ENCODE data around the gene HEXIM2.
"Not testable (repeated sequence)": the region's sequence is repeated elsewhere in the genome, so short reads cannot be mapped to it uniquely, and the experiment has no call there.

The HEXIM2 gene, protein sequence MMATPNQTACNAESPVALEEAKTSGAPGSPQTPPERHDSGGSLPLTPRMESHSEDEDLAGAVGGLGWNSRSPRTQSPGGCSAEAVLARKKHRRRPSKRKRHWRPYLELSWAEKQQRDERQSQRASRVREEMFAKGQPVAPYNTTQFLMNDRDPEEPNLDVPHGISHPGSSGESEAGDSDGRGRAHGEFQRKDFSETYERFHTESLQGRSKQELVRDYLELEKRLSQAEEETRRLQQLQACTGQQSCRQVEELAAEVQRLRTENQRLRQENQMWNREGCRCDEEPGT

DNA sequence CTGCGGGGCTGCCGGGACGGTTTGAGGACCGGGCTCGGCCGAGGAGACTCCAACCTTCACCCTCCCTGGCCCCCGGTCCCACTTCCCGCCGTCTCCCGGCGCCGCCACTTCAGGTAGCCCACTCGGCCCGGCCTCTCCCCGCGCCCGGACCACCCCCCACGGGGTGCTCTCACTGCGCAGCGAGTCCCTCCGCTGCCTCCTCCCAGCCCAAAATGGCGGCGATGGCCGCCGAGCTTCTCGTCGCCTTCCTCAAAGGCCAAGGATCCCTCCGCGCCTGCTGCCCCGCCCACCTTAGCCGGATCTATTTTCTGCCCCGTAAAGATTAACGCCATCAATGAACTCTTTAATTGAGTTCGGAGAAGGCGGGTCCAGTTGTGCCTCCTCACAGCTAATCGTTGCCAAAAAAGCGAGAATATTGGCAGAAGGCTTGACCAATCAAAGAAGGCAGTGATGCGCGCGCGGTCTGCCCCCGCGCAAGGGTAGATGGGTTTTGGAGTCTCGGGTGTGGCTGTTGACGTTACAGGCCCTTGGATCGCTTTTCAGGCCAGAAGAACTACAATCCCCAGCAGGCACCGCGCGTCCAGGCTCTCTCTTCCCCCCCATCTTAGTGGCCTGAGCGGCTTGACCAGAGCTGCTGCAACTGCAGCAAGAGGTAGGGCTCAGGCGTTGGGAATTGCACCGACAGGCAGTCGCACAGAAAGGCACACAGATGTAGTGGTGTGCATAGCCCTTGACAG, at the start of gene HEXIM2:
Gene HEXIM2 (plus strand): TSS at position 588 of the 737 bp plus-strand sequence. CDS start 919 bp downstream, outside the sequence.
- peak; percentile 99 for DNase-seq

- no peak for DNase-seq
Measured at GRCh38 chr17:45112559-45113423, 48.9 kb upstream of the HEXIM2 start.

DNA sequence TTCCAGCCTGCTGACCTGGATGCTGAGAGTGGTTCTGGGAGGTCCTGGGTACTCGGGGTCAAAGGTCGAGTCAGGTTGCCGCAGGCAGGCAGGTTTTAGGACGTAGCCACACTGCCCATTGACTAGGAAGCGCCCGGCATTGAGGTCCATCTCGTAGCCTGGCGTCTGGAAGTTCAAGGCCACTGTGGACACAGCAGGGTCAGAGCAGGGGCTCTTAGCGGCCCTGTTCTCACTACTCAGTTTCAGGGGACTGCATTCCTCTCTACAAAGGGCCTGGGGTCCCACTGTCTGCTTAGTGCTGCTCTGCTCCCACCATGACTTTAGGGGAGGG, 48.3 kb upstream of the HEXIM2 start:
- no peak for DNase-seq

DNA sequence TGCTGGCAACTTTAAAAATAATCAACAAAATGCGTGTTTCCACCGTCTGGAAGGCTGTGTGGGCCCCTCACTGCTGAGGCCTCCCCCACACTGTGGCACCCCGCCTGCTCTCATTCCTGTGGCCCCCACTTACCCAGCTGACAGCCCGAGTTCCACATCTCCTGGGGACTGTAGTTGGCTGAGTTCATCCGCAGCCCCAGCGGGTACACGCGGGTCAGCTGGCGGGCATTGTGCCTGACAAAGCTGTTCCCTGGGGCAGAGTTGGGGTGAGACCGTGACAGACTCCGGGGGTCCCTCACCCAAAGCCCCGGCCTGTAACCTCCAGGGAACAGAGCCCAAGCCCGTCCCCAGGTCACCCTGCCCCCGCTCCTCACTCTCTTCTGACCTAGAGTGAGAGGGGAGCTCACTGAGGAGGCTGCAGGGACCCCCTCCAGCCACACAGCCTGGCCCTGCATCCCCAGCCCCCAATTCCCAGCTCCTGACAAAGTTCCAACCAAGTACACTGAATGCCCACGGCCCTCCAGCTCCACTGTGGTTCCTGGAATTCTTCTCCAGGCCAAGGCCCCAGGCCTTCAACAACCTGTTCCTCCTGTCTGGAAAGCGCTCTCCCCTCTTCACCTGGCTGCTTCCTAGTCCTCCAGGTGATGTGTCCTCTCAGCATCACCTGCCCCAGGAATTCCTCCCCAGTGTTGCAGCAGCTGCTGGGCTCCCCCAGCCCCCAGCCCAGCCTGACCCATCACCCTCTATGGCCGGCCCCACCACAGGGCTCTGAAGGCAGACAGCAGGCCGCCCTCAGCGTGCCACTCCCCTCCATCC, 47.4 kb upstream of the HEXIM2 start:
- no peak for DNase-seq

DNA sequence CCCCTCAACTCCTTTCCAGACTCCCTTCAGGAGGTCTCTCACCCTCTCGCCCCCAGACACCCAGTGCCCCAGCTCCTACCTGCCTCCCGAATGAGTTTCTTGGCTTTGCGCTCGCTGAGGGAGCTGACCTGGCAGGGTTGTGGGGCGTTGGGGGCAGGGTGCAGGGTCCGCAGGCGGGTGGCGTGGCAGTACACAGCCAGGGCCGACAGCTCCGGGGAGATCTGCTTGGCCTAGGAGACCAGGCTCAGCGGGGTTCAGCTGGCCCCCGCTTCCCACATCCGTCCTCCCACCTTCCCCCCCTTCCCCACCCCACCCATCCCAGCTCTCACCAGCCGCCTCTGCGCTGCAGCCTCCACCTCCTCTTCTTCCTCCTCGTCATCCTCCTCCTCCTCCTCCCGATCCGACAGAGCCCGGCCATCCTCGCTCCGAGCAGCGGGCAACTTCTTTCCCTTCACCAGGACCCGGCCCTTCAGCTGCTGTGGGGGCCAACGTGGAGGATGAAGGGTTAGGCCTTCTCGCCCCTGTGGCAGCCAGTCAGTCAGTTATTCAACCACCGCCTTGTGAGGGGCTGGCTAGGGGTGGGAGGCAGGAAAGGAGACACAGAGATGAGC, 46.6 kb upstream of the HEXIM2 start:
- DNase-seq = no peak

- DNase-seq = no peak
Measured at GRCh38 chr17:45115871-45116270, 45.8 kb upstream of the HEXIM2 start.

DNA sequence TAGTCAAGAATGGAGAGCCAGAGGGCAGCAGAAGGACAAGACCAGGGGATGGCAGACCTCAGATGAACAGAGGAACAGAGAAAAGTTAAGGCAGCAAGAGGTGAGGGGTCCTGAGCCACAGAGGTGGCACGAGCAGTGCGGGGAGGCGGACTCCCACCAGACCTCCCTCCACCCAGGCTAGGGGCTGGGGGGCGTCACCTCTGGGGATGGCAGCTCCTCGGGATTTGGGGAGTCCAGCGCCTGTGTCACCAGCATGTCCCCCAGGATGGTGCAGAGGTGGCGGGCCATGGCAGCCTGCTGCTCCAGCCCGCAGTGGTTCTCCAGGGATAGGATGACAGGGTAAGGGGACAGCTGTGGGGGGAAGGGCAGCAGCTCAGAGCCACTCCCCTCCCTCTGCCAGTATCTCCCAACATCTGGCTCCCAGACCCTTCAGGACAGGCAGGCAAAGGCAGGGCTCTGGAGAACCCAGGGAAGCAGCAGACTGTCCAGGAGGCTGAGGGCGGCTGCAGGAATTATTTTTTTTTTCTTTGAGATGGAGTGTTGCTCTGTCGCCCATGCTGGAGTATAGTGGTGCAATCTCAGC, 45.1 kb upstream of the HEXIM2 start:
- DNase-seq = no peak

DNA sequence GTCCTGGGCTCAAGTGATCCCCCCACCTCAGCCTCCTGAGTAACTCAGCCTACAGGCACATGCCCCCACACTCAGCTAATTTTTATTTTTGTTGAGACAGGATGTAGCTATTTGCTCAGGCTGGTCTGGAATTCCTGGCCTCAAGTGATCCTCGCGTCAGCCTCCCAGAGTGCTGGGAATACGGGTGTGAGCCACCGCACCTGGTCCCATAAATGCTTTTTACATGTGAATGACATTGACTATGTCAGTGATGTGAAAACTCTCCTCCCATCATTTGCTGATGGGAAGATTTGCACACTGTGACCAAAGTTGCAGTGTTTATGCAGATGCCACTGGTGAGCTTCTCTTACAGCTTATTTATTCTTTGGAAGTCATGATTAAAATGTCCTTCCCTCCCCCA, 44.3 kb upstream of the HEXIM2 start:
- DNase-seq = no peak

DNA sequence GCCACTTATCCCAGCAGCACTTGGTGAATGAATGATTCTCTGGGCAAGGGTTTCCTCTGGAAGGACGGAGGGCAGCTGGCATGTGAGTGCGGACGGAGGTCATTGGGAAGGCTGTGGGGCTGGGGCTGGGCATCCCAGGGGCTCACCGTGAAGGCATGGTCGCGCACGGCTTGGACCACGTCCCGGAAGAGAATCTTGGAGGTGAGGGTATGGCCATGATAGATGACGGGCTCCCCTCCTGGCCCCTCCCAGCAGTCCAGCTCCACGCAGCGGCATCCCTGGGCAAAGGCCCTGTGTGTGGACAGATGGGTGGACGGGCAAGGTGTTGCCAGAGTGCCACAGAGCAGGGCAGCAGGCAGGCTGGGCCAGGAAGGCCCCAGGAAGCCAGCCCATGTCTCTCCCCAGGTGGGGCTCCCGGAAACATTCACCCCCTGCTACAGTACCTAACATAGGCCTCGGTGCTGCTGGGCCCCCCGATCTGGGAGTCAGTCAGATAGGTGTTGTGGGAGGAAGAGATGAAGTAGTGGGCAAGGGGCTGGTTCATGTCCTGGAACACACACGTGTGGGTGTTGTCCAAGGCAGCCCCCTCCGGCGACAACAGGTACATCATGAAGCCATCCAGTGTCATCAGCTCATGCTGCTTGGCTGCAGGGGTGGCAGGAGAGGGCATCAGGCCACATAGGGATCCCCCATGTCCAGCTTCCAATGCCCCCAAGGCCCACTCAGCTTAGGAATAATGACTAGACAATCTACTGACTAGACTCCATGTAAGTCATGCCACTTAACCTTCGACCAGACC, 43.6 kb upstream of the HEXIM2 start:
- DNase-seq = no peak

DNA sequence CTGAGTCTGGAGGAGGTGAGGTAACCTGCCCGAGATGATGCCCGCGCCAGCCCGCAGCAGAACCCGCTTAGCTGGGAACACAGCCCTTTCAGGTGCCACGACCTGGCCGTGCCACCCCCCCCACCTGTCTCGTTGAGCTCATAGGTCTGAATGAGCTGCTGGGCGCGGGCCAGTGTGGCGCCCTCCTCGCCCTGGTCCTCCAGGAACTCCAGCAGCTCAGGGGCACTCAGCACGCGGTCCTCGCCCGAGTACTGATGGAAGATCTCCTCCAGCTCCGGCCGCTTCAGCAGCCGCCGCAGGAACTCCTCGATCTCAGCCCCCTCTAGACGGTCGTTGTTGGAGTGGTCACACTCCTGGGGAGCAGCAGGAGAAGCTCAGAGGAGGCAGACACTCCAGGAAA, 43.0 kb upstream of the HEXIM2 start:
- no peak for DNase-seq

- DNase-seq = no peak
Measured at GRCh38 chr17:45119964-45120363, 41.7 kb upstream of the HEXIM2 start.

- DNase-seq = no peak
Measured at GRCh38 chr17:45120558-45120957, 41.1 kb upstream of the HEXIM2 start.

GRCh38 chr17:45121055-45121454, 40.6 kb upstream of the HEXIM2 start:
- DNase-seq = no peak

- no peak for DNase-seq
Measured at GRCh38 chr17:45123076-45123770, 38.5 kb upstream of the HEXIM2 start.

GRCh38 chr17:45123930-45124796, 37.5 kb upstream of the HEXIM2 start:
- DNase-seq = no peak

DNA sequence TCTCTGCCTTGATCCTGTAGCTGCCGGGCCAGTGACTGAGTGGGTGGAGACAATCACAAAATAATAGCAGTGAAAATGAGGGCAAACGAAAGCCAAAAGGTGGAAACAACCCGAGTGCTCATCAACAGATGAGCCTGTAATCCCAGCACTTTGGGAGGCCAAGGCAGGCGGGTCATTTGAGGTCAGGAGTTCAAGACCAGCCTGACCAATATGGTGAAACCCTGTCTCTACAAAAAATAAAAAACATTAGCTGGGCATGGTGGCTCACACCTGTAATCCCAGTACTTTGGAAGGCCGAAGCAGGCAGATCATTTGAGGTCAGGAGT, 36.9 kb upstream of the HEXIM2 start:
- not testable (repeated sequence) for DNase-seq

- no peak for DNase-seq
Measured at GRCh38 chr17:45125509-45125908, 36.2 kb upstream of the HEXIM2 start.

DNA sequence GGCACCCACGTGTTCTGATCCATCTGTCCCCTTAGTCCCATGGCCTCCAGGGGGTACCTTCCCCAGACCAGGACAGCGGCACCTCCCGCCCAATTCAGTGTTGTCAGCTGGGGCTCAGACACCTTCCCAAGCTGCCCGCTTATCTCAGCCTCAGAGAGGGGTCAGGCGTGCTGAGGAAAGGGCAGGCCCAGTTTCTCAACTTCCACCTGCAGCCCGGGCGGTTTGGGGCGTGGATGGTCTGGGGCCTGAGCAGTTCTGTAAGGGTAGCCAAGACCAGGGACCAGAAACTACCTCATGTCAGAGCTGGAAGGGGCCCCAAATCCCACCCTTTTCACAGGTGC, 34.5 kb upstream of the HEXIM2 start:
- DNase-seq = no peak

DNA sequence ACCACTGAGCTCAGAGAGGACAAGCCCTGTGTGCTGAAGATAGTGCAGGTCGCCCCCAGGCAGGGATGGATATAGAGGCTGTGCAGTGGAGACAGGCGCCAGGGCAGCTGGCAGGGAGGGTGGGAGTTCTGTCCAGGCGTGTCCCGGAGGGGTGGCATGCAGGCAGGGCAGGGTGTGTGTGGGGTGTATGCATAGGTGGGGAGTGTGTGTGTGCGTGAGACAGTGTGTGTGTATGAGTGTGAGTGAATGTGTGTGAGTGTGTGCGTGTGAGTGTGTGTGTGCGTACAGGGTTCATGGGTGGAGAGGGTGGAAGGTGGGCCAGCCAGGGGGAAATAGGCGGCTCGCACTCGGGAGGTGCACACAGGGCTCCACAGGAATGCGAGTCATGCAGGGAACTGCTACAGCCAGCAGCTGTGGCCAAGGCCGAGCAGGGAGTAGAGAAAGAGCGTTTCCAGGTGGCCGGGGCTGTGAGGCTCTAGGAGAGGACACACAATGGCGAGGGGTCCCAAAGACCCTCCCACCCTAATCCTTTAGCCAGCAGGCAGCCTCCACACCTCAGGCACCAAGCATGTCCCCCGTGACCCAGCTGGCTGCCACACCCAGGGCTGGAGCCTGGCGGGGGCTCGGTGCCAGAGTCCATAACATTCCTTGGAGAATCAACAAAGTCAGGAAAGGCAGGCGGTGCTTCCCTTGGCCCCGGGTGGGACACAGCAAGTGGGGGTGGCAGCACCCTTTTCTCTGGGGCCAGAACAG, 34.0 kb upstream of the HEXIM2 start:
- no peak for DNase-seq

Measured in NCI-H510A (cell line).